Caco-2 (cell line): Measurements from ENCODE around the gene OR5A1. TPM values are rescaled to one million over a fixed set of nuclear protein-coding genes. Genes with fewer than 3 reads are reported as not detected.

Experiments
- BruUV-seq: library from RNA; stranded (reverse); fragments of 400-500 nt; replicated peaks from 2 replicates; lab custom pipeline; 2021; lab: Mats Ljungman, UMichigan
- CTCF ChIA-PET: fragments of 300-600 bp; sonication (Branson Sonifier 250); formaldehyde crosslinking; loops from one replicate; lab custom pipeline; 2022; ENCODE audit warnings: antibody characterized with exemption; lab: Charles Lee
- POLR2A ChIA-PET: fragments of 300-600 bp; sonication (Branson Sonifier 250); formaldehyde crosslinking; loops from one replicate; lab custom pipeline; 2022; ENCODE audit warnings: antibody characterized with exemption; lab: Charles Lee
- DNase-seq, 2 experiments: peaks; one replicate each; pipeline versions ENCODE4 v3.0.0 to v3.0.0-alpha.2; 2020 to 2022
- H3K27me3 ChIP-seq: replicated peaks from 2 replicates; pipeline ENCODE4 v1.6.0; 2011; ENCODE audit warnings: low read length; ENCODE audit not compliant: control insufficient read depth, insufficient read depth
- H3K36me3 ChIP-seq: 2 replicates; pipeline ENCODE4 v1.5.1; 2011; ENCODE audit warnings: low read length; ENCODE audit not compliant: control insufficient read depth, insufficient read depth
- H3K4me1 ChIP-seq: fragments of 250-450 bp; sonication (Bioruptor Pico); 2 replicates; pipeline ENCODE4 v1.5.1; 2020; ENCODE audit warnings: mild to moderate bottlenecking
- H3K4me3 ChIP-seq: 2 replicates; pipeline ENCODE4 v1.5.1; 2011; ENCODE audit warnings: low read depth, mild to moderate bottlenecking, control low read depth, low read length
- H3K9me3 ChIP-seq: fragments of 250-450 bp; sonication (Bioruptor Pico); 2 replicates; pipeline ENCODE4 v1.5.1; 2020; ENCODE audit warnings: mild to moderate bottlenecking, moderate library complexity
- H3K27ac Mint-ChIP-seq: one replicate; pipeline ENCODE4 v1.8.0; 2022; ENCODE audit warnings: mixed read lengths; ENCODE audit not compliant: unreplicated experiment
- H3K27me3 Mint-ChIP-seq: one replicate; pipeline ENCODE4 v1.8.0; 2022; ENCODE audit warnings: mixed read lengths; ENCODE audit not compliant: insufficient read depth, unreplicated experiment
- H3K36me3 Mint-ChIP-seq: one replicate; pipeline ENCODE4 v1.8.0; 2022; ENCODE audit warnings: mild to moderate bottlenecking, mixed read lengths; ENCODE audit not compliant: insufficient read depth, unreplicated experiment
- H3K4me1 Mint-ChIP-seq: one replicate; pipeline ENCODE4 v1.8.0; 2022; ENCODE audit warnings: low read depth, mixed read lengths; ENCODE audit not compliant: unreplicated experiment
- H3K4me3 Mint-ChIP-seq: one replicate; pipeline ENCODE4 v1.8.0; 2022; ENCODE audit warnings: mild to moderate bottlenecking, moderate library complexity, mixed read lengths; ENCODE audit not compliant: unreplicated experiment
- H3K9me3 Mint-ChIP-seq: one replicate; pipeline ENCODE4 v1.8.0; 2022; ENCODE audit warnings: mixed read lengths; ENCODE audit not compliant: unreplicated experiment
- intact Hi-C: fragments of 100-400 bp; cut with micrococcal nuclease; formaldehyde crosslinking; loops from one replicate; pipeline ENCODE4 v1.10.0; 2022; ENCODE audit not compliant: unreplicated experiment
- total RNA-seq: library from RNA; stranded (reverse); gene quantifications from 2 replicates; pipeline ENCODE4 v1.2.3, GENCODE V29; 2022
- TF ChIP-seq, protein P1 (sequence below), 2 experiments: fragments of 200-600 bp in 1 of 2; IDR thresholded peaks; 1 replicate in 1 of 2; 2 replicates in 1 of 2; pipeline versions ENCODE4 v1.5.1 to v1.8.0; 2011 to 2022; ENCODE audit warnings: antibody characterized with exemption in 1 of 2, control low read depth in 1 of 2, inconsistent platforms in 1 of 2, low read depth in 1 of 2, low read length in 1 of 2, mild to moderate bottlenecking in 1 of 2, moderate library complexity in 1 of 2; ENCODE audit not compliant: insufficient read depth in 1 of 2, severe bottlenecking in 1 of 2, unreplicated experiment in 1 of 2

Gene OR5A1
- total RNA-seq, 1 experiment from 2014 or later: not detected

DNA sequence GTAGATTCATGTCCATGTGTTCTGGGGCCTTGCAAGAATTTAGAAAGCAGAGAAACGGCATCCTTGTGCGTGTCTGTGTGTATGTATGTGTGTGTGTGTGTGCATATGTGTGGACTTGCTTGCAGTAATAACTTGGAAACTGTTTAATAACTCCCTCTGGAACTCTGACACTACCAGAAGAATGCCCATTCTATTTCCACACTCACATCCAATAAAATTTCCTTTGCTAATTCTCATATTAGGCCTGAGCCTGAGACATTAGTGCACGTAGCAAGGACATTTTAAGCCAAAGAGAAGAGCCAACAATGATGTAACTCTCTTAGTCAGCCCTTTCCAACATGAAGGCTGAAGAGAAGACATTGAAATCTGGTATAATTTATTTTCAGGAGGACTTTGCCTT, 23.6 kb downstream of the OR5A1 start:
- H3K4me1 ChIP-seq: no peaks in the 10 kb centered on the region
- no peaks in the 10 kb centered on the region for H3K36me3 ChIP-seq
- TF ChIP-seq, protein P1, sequence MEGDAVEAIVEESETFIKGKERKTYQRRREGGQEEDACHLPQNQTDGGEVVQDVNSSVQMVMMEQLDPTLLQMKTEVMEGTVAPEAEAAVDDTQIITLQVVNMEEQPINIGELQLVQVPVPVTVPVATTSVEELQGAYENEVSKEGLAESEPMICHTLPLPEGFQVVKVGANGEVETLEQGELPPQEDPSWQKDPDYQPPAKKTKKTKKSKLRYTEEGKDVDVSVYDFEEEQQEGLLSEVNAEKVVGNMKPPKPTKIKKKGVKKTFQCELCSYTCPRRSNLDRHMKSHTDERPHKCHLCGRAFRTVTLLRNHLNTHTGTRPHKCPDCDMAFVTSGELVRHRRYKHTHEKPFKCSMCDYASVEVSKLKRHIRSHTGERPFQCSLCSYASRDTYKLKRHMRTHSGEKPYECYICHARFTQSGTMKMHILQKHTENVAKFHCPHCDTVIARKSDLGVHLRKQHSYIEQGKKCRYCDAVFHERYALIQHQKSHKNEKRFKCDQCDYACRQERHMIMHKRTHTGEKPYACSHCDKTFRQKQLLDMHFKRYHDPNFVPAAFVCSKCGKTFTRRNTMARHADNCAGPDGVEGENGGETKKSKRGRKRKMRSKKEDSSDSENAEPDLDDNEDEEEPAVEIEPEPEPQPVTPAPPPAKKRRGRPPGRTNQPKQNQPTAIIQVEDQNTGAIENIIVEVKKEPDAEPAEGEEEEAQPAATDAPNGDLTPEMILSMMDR (IDR thresholded peaks at IDR 0.05; ENCODE audit: insufficient read depth in 1 of 2, low read depth in 1 of 2, low read length in 1 of 2, severe bottlenecking in 1 of 2, unreplicated experiment in 1 of 2): no peak
- peaks cover 13% of the 10 kb centered on the region for H3K27me3 Mint-ChIP-seq
- H3K9me3 ChIP-seq: peaks cover 5% of the 10 kb centered on the region
- no peak for DNase-seq
- BruUV-seq: no TSS peak
- H3K4me1 Mint-ChIP-seq: peaks cover 7% of the 10 kb centered on the region
- H3K4me3 ChIP-seq: no peak overlapping the region
- POLR2A ChIA-PET: no interaction called here
- no peak overlapping the region for H3K27ac Mint-ChIP-seq
- peaks cover 11% of the 10 kb centered on the region for H3K9me3 Mint-ChIP-seq
- H3K36me3 Mint-ChIP-seq: no peaks in the 10 kb centered on the region
- H3K27me3 ChIP-seq: no peaks in the 10 kb centered on the region
- intact Hi-C loops: no loop called here
- CTCF ChIA-PET: no interaction called here
- no peak overlapping the region for H3K4me3 Mint-ChIP-seq

DNA sequence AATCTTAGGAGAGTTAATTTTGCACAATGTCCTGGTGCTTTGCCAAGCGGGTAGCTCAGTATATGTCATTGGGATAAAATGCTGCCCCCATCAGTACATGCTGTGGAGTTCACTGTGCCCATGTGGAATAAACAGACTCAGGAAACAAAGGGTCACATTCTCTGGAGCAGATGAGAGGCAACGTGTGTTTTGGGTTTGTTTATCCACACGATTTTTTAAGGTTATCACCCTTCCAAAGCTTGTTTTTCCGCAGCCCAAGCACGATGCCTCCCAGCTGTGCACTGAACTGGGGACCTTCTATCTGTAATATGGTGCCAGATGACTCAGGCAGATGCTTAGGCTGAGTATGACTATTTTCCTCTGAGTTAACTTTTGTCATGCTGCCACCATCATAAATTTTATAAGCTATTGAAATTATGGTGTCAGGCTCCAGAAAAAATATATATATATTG, 26.9 kb downstream of the OR5A1 start:
- no peaks in the 10 kb centered on the region for H3K36me3 Mint-ChIP-seq
- no peak overlapping the region for H3K27ac Mint-ChIP-seq
- no peaks in the 10 kb centered on the region for H3K4me1 Mint-ChIP-seq
- peaks cover 9% of the 10 kb centered on the region for H3K27me3 Mint-ChIP-seq
- POLR2A ChIA-PET: no interaction called here
- no peaks in the 10 kb centered on the region for H3K27me3 ChIP-seq
- no TSS peak for BruUV-seq
- H3K36me3 ChIP-seq: no peaks in the 10 kb centered on the region
- H3K9me3 ChIP-seq: peaks cover 5% of the 10 kb centered on the region
- no peak overlapping the region for H3K4me3 ChIP-seq
- no peak for DNase-seq
- H3K4me3 Mint-ChIP-seq: no peak overlapping the region
- CTCF ChIA-PET: no interaction called here
- H3K4me1 ChIP-seq: no peaks in the 10 kb centered on the region
- no peaks in the 10 kb centered on the region for H3K9me3 Mint-ChIP-seq
- intact Hi-C loops: no loop called here
- TF ChIP-seq, protein P1 (IDR thresholded peaks at IDR 0.05; ENCODE audit: insufficient read depth in 1 of 2, low read depth in 1 of 2, low read length in 1 of 2, severe bottlenecking in 1 of 2, unreplicated experiment in 1 of 2): no peak

DNA sequence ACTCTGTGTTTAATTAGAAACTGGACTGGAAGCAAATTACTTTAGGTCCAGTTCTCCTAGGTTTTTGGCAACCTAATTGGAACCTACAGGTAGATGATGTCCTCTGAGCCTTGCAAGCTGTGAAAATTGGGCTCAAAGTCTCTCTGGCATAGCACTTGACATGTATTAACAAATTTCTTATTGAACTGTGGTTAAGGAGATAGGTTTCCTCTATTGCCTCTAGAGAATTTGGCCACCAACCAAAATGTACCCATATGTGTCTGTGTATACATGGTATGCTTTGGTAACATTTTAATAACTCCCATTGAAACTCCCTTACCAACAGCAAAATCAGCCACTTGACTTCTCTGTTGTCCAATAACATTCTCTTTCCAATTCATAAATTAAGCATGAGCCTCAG, 36.7 kb downstream of the OR5A1 start, which contains the start of gene OR4D10:
Gene OR4D10, plus strand, starts transcription at position 301 of the 400 bp plus-strand sequence. CDS start 4,115 bp downstream, outside the sequence.
- Histone ChIP-seq H3K4me1 (no peaks in the 10 kb centered on the region), H3K9me3 (no peaks in the 10 kb centered on the region), H3K27me3 (no peaks in the 10 kb centered on the region), H3K4me3 (no peak within 1 kb of the TSS), H3K36me3 (no peaks in the 10 kb centered on the region)
- ChIA-PET POLR2A (no interaction called here), CTCF (no interaction called here)
- H3K9me3 Mint-ChIP-seq: no peaks in the 10 kb centered on the region
- H3K4me1 Mint-ChIP-seq: no peaks in the 10 kb centered on the region
- DNase-seq: no peak
- peaks cover 24% of the 10 kb centered on the region for H3K27me3 Mint-ChIP-seq
- TF ChIP-seq, protein P1 (IDR thresholded peaks at IDR 0.05; ENCODE audit: insufficient read depth in 1 of 2, low read depth in 1 of 2, low read length in 1 of 2, severe bottlenecking in 1 of 2, unreplicated experiment in 1 of 2): no peak
- intact Hi-C loops: no loop called here
- no peak within 1 kb of the TSS for H3K27ac Mint-ChIP-seq
- no peaks in the 10 kb centered on the region for H3K36me3 Mint-ChIP-seq
- no TSS peak for BruUV-seq
- no peak within 1 kb of the TSS for H3K4me3 Mint-ChIP-seq
